Stimulated activated naive CD8-positive, alpha-beta T cell treated with anti-CD3 and anti-CD28 coated beads, Interleukin-15, Interleukin-2, amounts not matched to agents 100 ng/mL and 50 ng/mL, for 24 hours (primary cell): ENCODE results near the gene KRTAP19-7.

Experiments
- H3K27ac Mint-ChIP-seq: one replicate; pipeline ENCODE4 v1.8.0; 2021; ENCODE audit warnings: mild to moderate bottlenecking, mixed read lengths
- H3K27me3 Mint-ChIP-seq: one replicate; pipeline ENCODE4 v1.8.0; 2021; ENCODE audit warnings: mixed read lengths
- H3K36me3 Mint-ChIP-seq: one replicate; pipeline ENCODE4 v1.8.0; 2021; ENCODE audit warnings: low read depth, mixed read lengths
- H3K4me1 Mint-ChIP-seq: one replicate; pipeline ENCODE4 v1.8.0; 2021; ENCODE audit warnings: low read depth, mixed read lengths
- H3K4me3 Mint-ChIP-seq: one replicate; pipeline ENCODE4 v1.8.0; 2021; ENCODE audit warnings: mild to moderate bottlenecking, mixed read lengths
- H3K9me3 Mint-ChIP-seq: one replicate; pipeline ENCODE4 v1.8.0; 2021; ENCODE audit warnings: mixed read lengths

Gene KRTAP19-7, protein sequence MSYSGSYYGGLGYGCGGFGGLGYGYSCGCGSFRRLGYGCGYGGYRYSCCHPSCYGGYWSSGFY

DNA sequence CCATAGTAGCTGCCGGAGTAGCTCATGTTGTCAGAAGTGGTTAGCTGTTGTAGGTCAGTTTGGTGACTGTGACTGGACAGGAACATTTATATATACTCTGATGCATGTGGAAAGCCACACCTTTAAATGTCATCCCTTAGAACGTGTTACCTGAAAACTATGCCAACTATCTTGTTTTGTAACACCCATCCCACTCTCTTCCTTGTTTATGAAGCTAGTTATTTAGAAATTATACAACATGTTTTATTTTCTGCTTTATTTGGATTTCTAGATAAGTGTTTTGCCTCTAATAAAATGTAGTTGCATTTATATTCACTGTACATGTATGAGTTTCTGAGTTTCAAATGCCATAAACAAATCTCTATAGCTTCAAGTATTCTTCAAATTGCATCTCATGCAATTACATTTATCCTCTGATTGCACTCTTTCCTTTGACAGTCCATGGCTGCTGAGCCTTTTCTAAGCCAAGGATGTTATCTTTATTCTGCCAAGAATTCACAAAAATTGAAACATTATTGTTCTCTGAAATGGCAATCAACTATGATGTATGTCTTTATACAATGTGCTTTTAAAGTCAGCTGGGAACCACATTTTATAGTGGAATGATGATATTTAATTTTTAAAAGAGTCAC lies at the start of gene KRTAP19-7:
TSS of gene KRTAP19-7 (minus strand) at position 51 of the 632 bp plus-strand sequence. CDS start at position 26, 25 bp downstream.
- no peak within 1 kb of the TSS for H3K27ac Mint-ChIP-seq
- H3K4me3 Mint-ChIP-seq: no peak within 1 kb of the TSS
- H3K4me1 Mint-ChIP-seq: no peaks in the 10 kb centered on the region
- H3K27me3 Mint-ChIP-seq: no peaks in the 10 kb centered on the region
- peaks cover 3% of the 10 kb centered on the region for H3K9me3 Mint-ChIP-seq
- H3K36me3 Mint-ChIP-seq: no peaks in the 10 kb centered on the region

DNA sequence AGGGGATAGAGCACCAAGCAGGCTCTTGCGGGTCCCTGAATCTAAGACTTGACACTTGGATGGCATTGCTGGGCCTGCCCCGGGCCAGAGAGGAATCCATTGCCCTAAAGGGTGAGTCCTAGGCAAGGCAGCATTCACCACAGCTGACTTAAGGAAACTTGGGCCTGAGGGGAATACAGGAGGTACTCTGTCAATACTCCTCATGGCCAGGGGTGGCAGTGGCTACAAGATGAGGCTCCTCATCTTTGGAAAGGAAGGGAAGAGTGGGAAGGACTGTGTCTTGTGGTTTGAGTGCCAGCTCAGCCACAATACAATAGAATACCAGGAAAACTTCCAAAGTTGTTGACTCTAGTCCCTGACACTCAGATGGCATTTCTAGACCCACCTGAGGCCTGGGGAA lies 44.9 kb upstream of the KRTAP19-7 start:
- Mint-ChIP-seq H3K27ac (no peak overlapping the region), H3K4me1 (no peaks in the 10 kb centered on the region), H3K4me3 (no peak overlapping the region), H3K27me3 (no peaks in the 10 kb centered on the region), H3K36me3 (no peaks in the 10 kb centered on the region), H3K9me3 (peaks cover 3% of the 10 kb centered on the region)

DNA sequence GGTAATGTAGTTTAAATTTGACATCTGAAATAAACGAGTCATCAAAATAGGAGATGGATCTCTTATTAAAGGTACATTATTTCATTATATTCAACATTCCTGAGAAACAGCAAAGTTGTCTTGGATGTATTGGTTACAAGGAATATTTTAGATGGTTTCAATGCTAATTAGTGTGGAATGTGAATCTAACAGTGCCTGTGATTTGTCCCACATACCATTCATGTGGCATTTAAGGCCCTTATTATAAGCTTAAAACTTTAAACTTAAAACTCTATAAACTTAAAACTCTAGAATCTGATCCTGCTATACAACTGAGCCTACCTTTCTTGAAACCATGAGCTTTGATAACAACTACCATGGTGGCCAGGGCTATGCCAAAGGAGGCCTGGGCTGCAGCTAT lies 39.7 kb upstream of the KRTAP19-7 start, which contains the start of gene KRTAP22-1:
TSS of gene KRTAP22-1 (plus strand) at position 301 of the 400 bp plus-strand sequence.
- Mint-ChIP-seq H3K9me3 (no peaks in the 10 kb centered on the region), H3K4me1 (no peaks in the 10 kb centered on the region), H3K4me3 (no peak within 1 kb of the TSS), H3K36me3 (no peaks in the 10 kb centered on the region), H3K27me3 (no peaks in the 10 kb centered on the region), H3K27ac (no peak within 1 kb of the TSS)

DNA sequence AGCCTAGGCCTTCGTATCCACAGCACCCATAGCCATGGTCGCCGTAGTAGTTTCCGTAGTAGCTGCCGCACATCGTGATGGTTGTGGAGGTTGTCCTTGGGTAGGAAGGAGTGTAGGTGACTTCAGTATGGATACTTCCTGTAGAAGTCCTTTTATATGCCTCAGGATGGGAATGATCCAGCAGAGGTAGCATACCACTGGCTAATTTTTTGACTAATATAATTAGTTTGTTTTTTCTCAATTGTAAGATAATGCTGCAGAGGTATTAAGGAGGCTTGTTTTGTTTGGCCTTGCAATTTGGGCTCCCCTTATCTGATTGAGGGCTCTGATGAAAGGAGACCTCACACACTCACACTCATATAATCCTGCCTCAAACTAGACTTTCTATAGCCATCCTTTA lies 37.7 kb upstream of the KRTAP19-7 start, which contains the start of gene KRTAP6-2:
TSS of gene KRTAP6-2 (minus strand) at position 101 of the 400 bp plus-strand sequence. CDS start at position 73, 28 bp downstream.
- H3K9me3 Mint-ChIP-seq: no peaks in the 10 kb centered on the region

DNA sequence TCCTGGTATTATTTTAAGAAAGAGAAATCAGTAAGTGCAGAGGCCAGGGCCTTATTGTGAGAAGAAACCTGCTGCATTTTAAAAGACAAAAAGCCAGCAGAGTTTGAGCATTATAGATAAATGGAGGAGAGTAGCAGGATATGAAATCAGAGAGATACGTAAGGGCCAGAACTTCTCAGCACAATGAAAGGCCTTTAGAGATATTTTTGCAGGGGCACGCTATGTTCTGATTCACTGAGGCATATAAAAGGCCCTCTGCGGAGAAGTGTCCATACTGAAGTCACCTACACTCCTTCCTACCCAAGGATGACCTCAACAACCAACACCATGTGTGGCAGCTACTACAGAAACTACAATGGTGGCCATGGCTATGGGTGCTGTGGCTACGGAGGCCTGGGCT lies 31.0 kb upstream of the KRTAP19-7 start, which contains the start of gene KRTAP6-3:
TSS of gene KRTAP6-3 (plus strand) at position 301 of the 400 bp plus-strand sequence. CDS start at position 307, 6 bp downstream.
- Mint-ChIP-seq H3K27me3 (no peaks in the 10 kb centered on the region), H3K36me3 (no peaks in the 10 kb centered on the region), H3K27ac (no peak within 1 kb of the TSS), H3K9me3 (no peaks in the 10 kb centered on the region), H3K4me3 (no peak within 1 kb of the TSS), H3K4me1 (no peaks in the 10 kb centered on the region)

More for the DNA sequence above, 37.7 kb upstream of the KRTAP19-7 start, which contains the start of gene KRTAP6-2:
- Mint-ChIP-seq H3K36me3 (no peaks in the 10 kb centered on the region), H3K27me3 (no peaks in the 10 kb centered on the region), H3K4me3 (no peak within 1 kb of the TSS), H3K27ac (no peak within 1 kb of the TSS), H3K4me1 (no peaks in the 10 kb centered on the region)

DNA sequence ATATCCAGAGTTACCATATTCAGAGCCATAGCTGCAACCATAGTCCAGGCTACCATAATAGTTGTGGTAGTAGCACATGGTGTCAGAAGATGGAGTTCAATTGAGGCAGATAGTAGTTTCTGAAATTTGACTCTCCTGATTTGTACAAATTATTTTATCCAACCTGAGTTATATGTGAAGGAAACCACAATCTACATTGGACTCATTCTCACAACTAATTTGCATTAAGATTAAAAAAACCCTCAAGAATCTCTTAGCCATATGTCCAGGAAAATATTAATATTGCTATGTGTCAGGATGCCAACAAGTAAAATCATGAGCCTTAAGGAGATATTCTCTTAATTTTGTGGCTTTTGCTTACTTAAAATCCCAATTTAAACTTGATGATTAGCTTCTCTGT lies 29.2 kb upstream of the KRTAP19-7 start, which contains the start of gene KRTAP22-2:
TSS of gene KRTAP22-2 (minus strand) at position 101 of the 400 bp plus-strand sequence.
- Mint-ChIP-seq H3K9me3 (no peaks in the 10 kb centered on the region), H3K27me3 (no peaks in the 10 kb centered on the region), H3K4me1 (no peaks in the 10 kb centered on the region), H3K4me3 (no peak within 1 kb of the TSS), H3K36me3 (no peaks in the 10 kb centered on the region), H3K27ac (no peak within 1 kb of the TSS)

DNA sequence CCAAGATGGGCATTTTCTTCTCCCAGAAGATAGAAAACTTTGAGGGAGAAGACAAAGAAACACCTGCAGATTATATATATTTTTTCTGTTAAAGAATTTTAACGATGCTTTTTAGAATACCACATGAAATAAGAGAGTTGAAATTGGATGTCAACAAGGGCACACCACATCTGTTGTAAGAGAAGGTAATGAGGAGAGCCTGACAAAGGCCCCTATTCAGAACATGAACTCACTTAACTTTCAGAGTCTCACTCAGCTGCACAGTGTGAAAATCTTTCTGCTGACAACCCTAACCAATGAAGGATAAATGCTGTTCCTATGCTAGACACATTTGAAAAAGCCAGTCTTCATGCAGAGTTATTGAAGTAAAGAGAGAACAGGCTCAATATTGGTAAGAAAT lies 21.8 kb upstream of the KRTAP19-7 start:
- Mint-ChIP-seq H3K9me3 (no peaks in the 10 kb centered on the region), H3K4me1 (no peaks in the 10 kb centered on the region), H3K36me3 (no peaks in the 10 kb centered on the region), H3K4me3 (no peak overlapping the region), H3K27me3 (no peaks in the 10 kb centered on the region), H3K27ac (no peak overlapping the region)

DNA sequence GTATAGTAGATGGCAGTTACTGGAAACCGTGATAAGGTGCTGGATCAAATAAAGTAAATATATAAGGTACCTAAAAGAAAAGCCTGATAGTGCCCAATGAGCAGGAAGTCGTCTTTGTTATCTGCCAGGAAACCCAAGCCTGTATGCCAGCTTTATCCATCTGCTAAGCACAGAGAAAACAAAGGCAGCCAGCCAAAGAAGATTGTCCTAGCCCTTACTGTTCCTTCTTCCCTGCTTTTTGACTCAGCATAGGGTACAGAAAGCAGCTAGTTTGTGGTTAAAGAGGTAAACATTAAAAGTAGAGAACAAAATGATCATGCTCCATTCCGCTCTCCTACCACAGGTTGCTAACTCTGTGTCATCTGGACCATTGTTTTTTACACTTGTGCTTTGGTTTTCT lies 19.0 kb upstream of the KRTAP19-7 start:
- no peaks in the 10 kb centered on the region for H3K36me3 Mint-ChIP-seq
- no peaks in the 10 kb centered on the region for H3K9me3 Mint-ChIP-seq
- no peaks in the 10 kb centered on the region for H3K27me3 Mint-ChIP-seq
- no peaks in the 10 kb centered on the region for H3K4me1 Mint-ChIP-seq
- H3K27ac Mint-ChIP-seq: no peak overlapping the region
- H3K4me3 Mint-ChIP-seq: no peak overlapping the region

DNA sequence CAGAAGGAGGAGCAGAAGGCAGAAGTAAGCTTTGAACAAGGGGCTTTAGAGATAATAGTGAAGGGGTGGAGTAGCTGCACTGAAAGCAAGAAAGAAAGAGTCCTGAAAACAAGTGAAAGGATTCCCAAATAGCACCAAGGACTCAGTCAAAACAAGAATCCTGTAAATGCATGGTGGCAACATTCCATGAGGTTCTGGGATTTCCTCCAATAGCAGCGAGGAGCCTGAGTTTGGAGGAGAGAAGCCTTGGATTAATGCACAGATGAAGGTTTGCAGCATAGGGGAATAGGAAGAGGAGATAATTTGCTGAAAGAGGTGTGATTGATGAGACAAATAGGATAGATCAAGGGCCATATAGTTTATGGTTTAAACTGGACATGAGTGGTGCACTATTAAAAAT lies 18.2 kb upstream of the KRTAP19-7 start:
- no peaks in the 10 kb centered on the region for H3K36me3 Mint-ChIP-seq
- H3K4me3 Mint-ChIP-seq: no peak overlapping the region
- no peaks in the 10 kb centered on the region for H3K4me1 Mint-ChIP-seq
- H3K9me3 Mint-ChIP-seq: peaks cover 4% of the 10 kb centered on the region
- no peaks in the 10 kb centered on the region for H3K27me3 Mint-ChIP-seq
- H3K27ac Mint-ChIP-seq: no peak overlapping the region

DNA sequence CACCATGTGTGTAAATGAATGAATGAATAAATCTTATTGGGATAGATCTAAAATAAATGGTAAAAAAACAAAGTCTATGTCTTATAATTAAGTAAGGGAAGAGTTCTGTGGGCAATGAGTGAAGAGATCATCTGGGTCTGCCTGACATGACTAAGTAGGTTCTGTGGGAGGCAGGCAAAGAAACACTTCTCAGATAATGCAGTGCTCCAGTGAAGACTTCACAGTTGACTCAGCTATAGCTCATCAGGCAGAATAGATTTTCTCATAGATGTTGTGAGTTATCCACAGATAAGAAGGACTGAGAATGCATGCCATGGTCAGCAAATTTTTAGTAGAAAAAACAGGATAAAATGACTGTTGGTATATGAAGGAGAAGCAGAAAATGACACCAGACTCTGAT lies 16.7 kb upstream of the KRTAP19-7 start:
- Mint-ChIP-seq H3K36me3 (no peaks in the 10 kb centered on the region), H3K4me3 (no peak overlapping the region), H3K27ac (no peak overlapping the region)

DNA sequence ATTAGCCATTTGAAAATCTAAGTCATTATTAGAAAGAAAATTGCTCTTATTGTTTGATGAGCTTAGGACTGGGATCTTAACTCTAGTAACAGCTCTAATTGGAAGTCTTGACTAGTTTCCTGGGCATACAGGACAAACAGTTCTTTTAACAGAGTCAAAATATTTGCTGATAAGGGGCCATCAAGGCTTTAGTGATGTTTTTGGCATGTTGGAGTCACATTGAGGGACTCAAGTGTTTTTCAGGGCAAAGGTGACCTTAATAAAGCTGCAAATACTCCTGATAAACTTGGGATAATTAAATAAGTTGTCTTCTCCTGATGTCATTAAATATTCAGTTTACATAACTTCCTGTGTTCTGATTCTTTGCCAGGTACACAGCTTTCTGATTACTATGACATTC lies 6.5 kb upstream of the KRTAP19-7 start:
- no peaks in the 10 kb centered on the region for H3K36me3 Mint-ChIP-seq
- peaks cover 14% of the 10 kb centered on the region for H3K9me3 Mint-ChIP-seq
- H3K27ac Mint-ChIP-seq: no peak overlapping the region
- H3K4me3 Mint-ChIP-seq: no peak overlapping the region
- H3K4me1 Mint-ChIP-seq: no peaks in the 10 kb centered on the region
- no peaks in the 10 kb centered on the region for H3K27me3 Mint-ChIP-seq

More for the DNA sequence above, 16.7 kb upstream of the KRTAP19-7 start:
- H3K27me3 Mint-ChIP-seq: no peaks in the 10 kb centered on the region
- H3K4me1 Mint-ChIP-seq: no peaks in the 10 kb centered on the region
- peaks cover 4% of the 10 kb centered on the region for H3K9me3 Mint-ChIP-seq

DNA sequence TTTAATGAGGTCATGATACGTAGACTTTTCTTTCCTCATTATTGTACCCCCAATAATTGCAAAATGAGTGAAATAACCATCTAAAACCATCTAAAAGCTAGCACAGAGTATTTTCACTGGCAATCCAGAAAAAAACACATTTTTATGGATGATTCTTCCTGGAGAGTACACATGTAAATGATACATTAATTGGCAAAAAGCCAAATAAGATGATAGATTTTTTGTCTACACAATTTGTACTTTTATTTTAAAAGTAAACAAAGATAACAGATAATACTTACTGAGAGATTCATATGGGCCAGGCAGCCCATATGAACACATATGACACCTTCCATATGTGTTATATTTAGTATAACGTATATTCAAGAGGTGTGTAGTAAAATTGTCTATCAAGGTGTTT lies 2.5 kb upstream of the KRTAP19-7 start:
- H3K27ac Mint-ChIP-seq: no peak overlapping the region
- H3K4me3 Mint-ChIP-seq: no peak overlapping the region
- no peaks in the 10 kb centered on the region for H3K4me1 Mint-ChIP-seq
- no peaks in the 10 kb centered on the region for H3K27me3 Mint-ChIP-seq
- H3K9me3 Mint-ChIP-seq: peaks cover 3% of the 10 kb centered on the region
- no peaks in the 10 kb centered on the region for H3K36me3 Mint-ChIP-seq

DNA sequence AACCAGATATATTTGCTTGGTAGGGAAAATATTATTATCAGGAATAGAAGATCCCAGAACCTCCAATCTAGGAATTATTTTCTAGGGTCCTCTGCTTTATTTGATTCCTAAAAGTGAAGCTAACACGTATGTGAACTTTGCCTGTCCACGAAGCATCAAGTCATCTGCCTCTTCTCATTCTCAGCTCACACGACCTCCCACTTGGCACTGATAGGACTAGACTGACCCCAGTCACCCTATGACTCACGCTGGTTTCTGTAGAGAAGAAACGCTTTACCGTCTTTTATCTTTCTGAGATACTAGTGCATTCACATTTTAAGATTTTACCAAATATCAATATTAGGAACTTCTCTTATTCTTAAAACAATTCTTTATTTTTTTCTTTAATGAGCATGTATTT lies 2.0 kb upstream of the KRTAP19-7 start:
- Mint-ChIP-seq H3K4me1 (no peaks in the 10 kb centered on the region), H3K36me3 (no peaks in the 10 kb centered on the region), H3K27ac (no peak overlapping the region), H3K4me3 (no peak overlapping the region), H3K9me3 (peaks cover 3% of the 10 kb centered on the region), H3K27me3 (no peaks in the 10 kb centered on the region)

DNA sequence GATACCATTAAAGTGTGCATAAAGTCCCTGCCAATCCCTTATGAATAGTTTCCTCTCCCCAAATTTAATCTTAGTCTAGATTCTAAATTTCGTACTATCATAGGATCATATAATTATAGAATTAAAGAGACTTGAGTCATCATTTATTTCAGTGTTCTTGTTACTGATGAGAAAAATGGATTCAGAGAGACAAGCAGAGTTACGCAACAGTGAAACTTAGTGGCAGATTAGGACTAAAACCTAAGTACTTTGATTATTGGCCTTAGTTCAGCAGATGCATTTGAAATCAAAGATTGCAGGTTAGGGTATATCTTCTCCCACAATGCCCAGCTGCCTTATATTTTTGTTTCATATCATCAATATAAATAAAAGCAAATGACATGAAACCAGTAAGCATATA lies 843 bp upstream of the KRTAP19-7 start:
- Mint-ChIP-seq H3K4me1 (no peaks in the 10 kb centered on the region), H3K9me3 (peaks cover 3% of the 10 kb centered on the region), H3K27ac (no peak overlapping the region), H3K4me3 (no peak overlapping the region), H3K27me3 (no peaks in the 10 kb centered on the region), H3K36me3 (no peaks in the 10 kb centered on the region)

DNA sequence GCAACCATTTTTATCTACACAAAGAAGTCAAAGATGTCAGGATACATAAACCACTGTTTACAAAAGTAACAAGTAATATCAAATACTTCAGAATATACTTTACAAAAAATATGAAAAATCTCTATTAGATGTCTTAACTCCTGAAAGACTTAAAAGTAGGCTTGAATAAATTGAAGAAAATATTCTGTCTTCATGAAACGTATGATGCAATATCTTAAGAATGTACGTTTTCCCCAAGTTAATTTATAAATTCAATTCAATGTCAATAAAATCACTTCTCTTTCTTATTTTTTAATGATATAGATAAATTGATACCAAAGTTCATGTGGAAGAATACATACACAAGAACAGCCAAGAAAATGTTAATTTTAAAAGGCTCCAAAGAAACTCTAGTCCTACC lies 6.0 kb downstream of the KRTAP19-7 start:
- Mint-ChIP-seq H3K9me3 (peaks cover 8% of the 10 kb centered on the region), H3K27me3 (no peaks in the 10 kb centered on the region), H3K4me1 (no peaks in the 10 kb centered on the region), H3K4me3 (no peak overlapping the region), H3K27ac (no peak overlapping the region), H3K36me3 (no peaks in the 10 kb centered on the region)

DNA sequence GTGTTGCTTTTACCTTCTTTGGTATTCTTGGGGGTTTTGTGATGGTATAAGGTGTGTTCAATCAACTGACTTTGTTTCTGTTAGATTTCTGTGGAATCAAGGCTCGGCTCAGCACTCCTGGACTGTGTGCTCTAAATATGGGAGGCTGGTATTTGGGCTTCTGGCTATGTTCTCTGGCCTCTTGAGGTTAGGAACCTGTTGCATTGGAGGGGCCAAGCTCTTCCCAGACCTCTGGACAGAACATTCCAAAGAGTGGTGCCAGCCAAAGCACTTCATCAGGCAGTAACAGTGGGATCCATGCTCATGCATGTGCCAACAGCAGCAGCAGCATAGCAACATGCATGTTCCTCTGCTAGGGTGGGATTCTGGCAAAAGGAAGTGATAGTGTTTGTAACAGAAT lies 8.3 kb downstream of the KRTAP19-7 start:
- no peaks in the 10 kb centered on the region for H3K36me3 Mint-ChIP-seq
- no peak overlapping the region for H3K4me3 Mint-ChIP-seq
- no peak overlapping the region for H3K27ac Mint-ChIP-seq
- no peaks in the 10 kb centered on the region for H3K4me1 Mint-ChIP-seq
- no peaks in the 10 kb centered on the region for H3K27me3 Mint-ChIP-seq
- peaks cover 8% of the 10 kb centered on the region for H3K9me3 Mint-ChIP-seq
